DOHH2 (cell line): ENCODE results near the gene DNAH2.

Experiments
- H3F3A ChIP-seq: fragments of 200-600 bp; sonication (generic), shearing (Covaris generic); 2 replicates; pipeline ENCODE4 v1.6.0; 2016; ENCODE audit warnings: antibody characterized with exemption, mild to moderate bottlenecking; ENCODE audit not compliant: control insufficient read depth, insufficient read depth
- H3K27ac ChIP-seq: fragments of 200-600 bp; sonication (generic); 2 replicates; pipeline ENCODE4 v1.5.1; 2014; ENCODE audit warnings: low read depth, mild to moderate bottlenecking, low read length, moderate library complexity
- H3K27me3 ChIP-seq: fragments of 200-600 bp; sonication (generic); 2 replicates; pipeline ENCODE4 v1.6.1; 2014; ENCODE audit warnings: mild to moderate bottlenecking, low read length, mixed read lengths; ENCODE audit not compliant: control insufficient read depth
- H3K36me3 ChIP-seq: fragments of 200-600 bp; sonication (generic); 2 replicates; pipeline ENCODE4 v1.6.1; 2014; ENCODE audit warnings: mild to moderate bottlenecking, low read length, moderate library complexity, mixed read lengths; ENCODE audit not compliant: control insufficient read depth
- H3K4me1 ChIP-seq: fragments of 200-600 bp; sonication (generic); 2 replicates; pipeline ENCODE4 v1.6.1; 2014; ENCODE audit warnings: mild to moderate bottlenecking, low read length, mixed read lengths; ENCODE audit not compliant: control insufficient read depth
- H3K4me2 ChIP-seq: fragments of 200-600 bp; sonication (generic); 2 replicates; pipeline ENCODE4 v1.6.0; 2014; ENCODE audit warnings: mild to moderate bottlenecking, low read length, moderate library complexity
- H3K4me3 ChIP-seq: fragments of 200-600 bp; sonication (generic); 2 replicates; pipeline ENCODE4 v1.5.1; 2014; ENCODE audit warnings: mild to moderate bottlenecking, low read length, mixed read lengths
- H3K79me2 ChIP-seq: fragments of 200-600 bp; sonication (generic); 2 replicates; pipeline ENCODE4 v1.6.1; 2014; ENCODE audit warnings: mild to moderate bottlenecking, low read length, mixed read lengths; ENCODE audit not compliant: control insufficient read depth
- H3K9me2 ChIP-seq: fragments of 200-600 bp; sonication (generic); replicated peaks from 2 replicates; pipeline ENCODE4 v1.6.1; 2014; ENCODE audit warnings: mild to moderate bottlenecking, low read length, mixed read lengths; ENCODE audit not compliant: control insufficient read depth
- H3K9me3 ChIP-seq: fragments of 200-600 bp; sonication (generic); 2 replicates; pipeline ENCODE4 v1.6.1; 2014; ENCODE audit warnings: antibody characterized with exemption, low read length, mixed read lengths; ENCODE audit not compliant: control insufficient read depth, insufficient read depth
- H4K20me1 ChIP-seq: fragments of 200-600 bp; sonication (generic); 2 replicates; pipeline ENCODE4 v1.6.0; 2014; ENCODE audit warnings: low read depth, mild to moderate bottlenecking, antibody characterized with exemption, low read length, moderate library complexity; ENCODE audit not compliant: control insufficient read depth, insufficient read depth
- EZH2phosphoT487 ChIP-seq: fragments of 200-600 bp; sonication (generic); IDR thresholded peaks from 2 replicates; pipeline ENCODE4 v1.6.1; 2017; ENCODE audit warnings: borderline replicate concordance, mild to moderate bottlenecking, antibody characterized with exemption, low read length, moderate library complexity, mixed read lengths
- TF ChIP-seq, protein P1 (sequence below): fragments of 200-600 bp; sonication (generic); IDR thresholded peaks from one replicate; pipeline ENCODE4 v1.5.1; 2014; ENCODE audit warnings: antibody characterized with exemption, mild to moderate bottlenecking, low read depth, low read length; ENCODE audit not compliant: poor library complexity, severe bottlenecking

DNAH2 gene

DNA sequence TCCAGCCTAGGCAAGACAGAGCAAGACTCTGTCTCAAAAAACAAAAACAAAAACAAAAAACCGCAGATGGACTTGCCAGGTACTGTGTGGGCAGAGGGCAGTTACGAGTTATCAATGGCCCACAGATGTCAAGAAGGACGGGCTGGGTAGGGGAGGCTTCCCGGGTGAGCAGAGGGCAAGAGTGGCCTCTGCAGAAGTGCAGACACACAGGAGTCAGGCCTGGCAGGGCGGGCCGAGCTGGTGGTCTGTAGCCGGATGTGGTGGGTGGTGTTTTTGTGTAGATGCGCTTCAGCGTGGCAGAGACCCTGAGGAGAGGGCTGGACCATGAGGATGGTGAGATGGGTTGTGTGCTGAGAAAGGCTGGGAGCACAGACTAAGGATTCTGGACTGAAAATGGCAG, 71.6 kb downstream of the DNAH2 start:
- no peaks in the 10 kb centered on the region for H3K79me2 ChIP-seq
- H3K4me3 ChIP-seq, result no peak overlapping the region
- no peaks in the 10 kb centered on the region for H3K36me3 ChIP-seq
- H3K27ac ChIP-seq, result no peak overlapping the region
- H4K20me1 ChIP-seq, result no peaks in the 10 kb centered on the region
- H3K27me3 ChIP-seq, result 0 out of 2 replicates have a peak, but pooled peaks cover 1% of the 10 kb centered on the region
- peaks cover 23% of the 10 kb centered on the region for H3K4me1 ChIP-seq
- TF ChIP-seq, protein P1, sequence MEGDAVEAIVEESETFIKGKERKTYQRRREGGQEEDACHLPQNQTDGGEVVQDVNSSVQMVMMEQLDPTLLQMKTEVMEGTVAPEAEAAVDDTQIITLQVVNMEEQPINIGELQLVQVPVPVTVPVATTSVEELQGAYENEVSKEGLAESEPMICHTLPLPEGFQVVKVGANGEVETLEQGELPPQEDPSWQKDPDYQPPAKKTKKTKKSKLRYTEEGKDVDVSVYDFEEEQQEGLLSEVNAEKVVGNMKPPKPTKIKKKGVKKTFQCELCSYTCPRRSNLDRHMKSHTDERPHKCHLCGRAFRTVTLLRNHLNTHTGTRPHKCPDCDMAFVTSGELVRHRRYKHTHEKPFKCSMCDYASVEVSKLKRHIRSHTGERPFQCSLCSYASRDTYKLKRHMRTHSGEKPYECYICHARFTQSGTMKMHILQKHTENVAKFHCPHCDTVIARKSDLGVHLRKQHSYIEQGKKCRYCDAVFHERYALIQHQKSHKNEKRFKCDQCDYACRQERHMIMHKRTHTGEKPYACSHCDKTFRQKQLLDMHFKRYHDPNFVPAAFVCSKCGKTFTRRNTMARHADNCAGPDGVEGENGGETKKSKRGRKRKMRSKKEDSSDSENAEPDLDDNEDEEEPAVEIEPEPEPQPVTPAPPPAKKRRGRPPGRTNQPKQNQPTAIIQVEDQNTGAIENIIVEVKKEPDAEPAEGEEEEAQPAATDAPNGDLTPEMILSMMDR, result no peak
- no peak for TF ChIP-seq EZH2phosphoT487
- H3K4me2 ChIP-seq, result no peak overlapping the region
- no peaks in the 10 kb centered on the region for H3K9me2 ChIP-seq
- no peaks in the 10 kb centered on the region for H3K9me3 ChIP-seq
- no peaks in the 10 kb centered on the region for H3F3A ChIP-seq

DNA sequence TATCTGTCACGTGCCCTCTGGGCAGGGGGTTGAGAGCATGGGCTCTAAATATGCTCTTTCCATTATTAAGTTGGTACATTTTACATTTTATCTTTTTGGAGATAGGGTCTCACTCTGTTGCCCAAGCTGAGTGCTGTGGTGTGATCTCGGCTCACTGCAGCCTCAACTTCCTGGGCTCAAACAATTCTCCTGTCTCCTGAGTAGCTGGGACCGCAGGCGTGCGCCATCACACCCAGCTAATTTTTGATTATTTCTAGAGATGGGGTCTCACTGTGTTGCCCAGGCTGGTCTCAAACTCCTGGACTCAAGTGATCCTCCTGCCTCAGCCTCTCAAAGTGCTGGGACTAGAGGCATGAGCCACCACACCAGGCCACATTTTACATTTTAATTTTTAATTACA, 72.6 kb downstream of the DNAH2 start:
- H3K4me1 ChIP-seq, result peaks cover 19% of the 10 kb centered on the region
- no peak for TF ChIP-seq EZH2phosphoT487
- TF ChIP-seq, protein P1, result no peak
- no peak overlapping the region for H3K27ac ChIP-seq
- H3K36me3 ChIP-seq, result no peaks in the 10 kb centered on the region
- no peaks in the 10 kb centered on the region for H4K20me1 ChIP-seq
- H3K79me2 ChIP-seq, result no peaks in the 10 kb centered on the region
- no peaks in the 10 kb centered on the region for H3K9me2 ChIP-seq
- no peaks in the 10 kb centered on the region for H3F3A ChIP-seq
- H3K9me3 ChIP-seq, result no peaks in the 10 kb centered on the region
- H3K27me3 ChIP-seq, result 0 out of 2 replicates have a peak, but pooled peaks cover 2% of the 10 kb centered on the region
- H3K4me2 ChIP-seq, result no peak overlapping the region
- H3K4me3 ChIP-seq, result no peak overlapping the region

DNA sequence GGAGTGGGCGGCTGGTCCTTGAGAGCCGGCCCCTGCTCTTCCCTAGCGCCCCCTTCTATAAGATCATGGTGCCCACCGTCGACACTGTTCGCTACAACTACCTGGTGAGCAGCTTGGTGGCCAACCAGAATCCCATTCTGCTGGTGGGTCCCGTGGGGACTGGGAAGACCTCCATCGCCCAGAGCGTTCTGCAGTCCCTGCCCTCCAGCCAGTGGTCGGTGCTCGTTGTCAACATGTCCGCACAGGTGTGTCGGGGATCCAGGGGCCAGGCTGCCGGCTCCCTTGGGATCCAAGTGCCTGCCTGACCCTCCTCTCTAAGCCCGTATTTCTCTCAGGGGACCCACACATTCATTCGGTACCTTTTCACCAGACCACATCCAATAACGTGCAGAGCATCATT, 75.1 kb downstream of the DNAH2 start:
- Histone ChIP-seq H3K27me3 (peaks cover 6% of the 10 kb centered on the region; the same call in 1 of the 2 replicates), H3K4me1 (peaks cover 8% of the 10 kb centered on the region), H3K4me2 (no peak overlapping the region), H4K20me1 (no peaks in the 10 kb centered on the region), H3K36me3 (no peaks in the 10 kb centered on the region), H3K27ac (no peak overlapping the region), H3F3A (no peaks in the 10 kb centered on the region), H3K4me3 (no peak overlapping the region), H3K79me2 (no peaks in the 10 kb centered on the region), H3K9me3 (no peaks in the 10 kb centered on the region), H3K9me2 (no peaks in the 10 kb centered on the region)
- TF ChIP-seq, protein P1, result no peak
- no peak for TF ChIP-seq EZH2phosphoT487
